Psoas muscle (tissue), 8 donors: ENCODE results near the gene PTPRD. TPM values are rescaled to one million over a fixed set of nuclear protein-coding genes. Genes with fewer than 3 reads are reported as not detected.

Experiments used
- ATAC-seq, 4 donors: fragments of 200-7000 bp; cut with Tn5 transposase; one replicate each; pipeline ENCODE4 v1.9.1; 2020; ENCODE audit warnings: moderate library complexity in 3 of 4, mild to moderate bottlenecking in 2 of 4
- DNase-seq, 2 donors: peaks; one replicate each; pipeline ENCODE4 v3.0.0-alpha.2; 2020
- H3K27ac ChIP-seq: fragments of 200-600 bp; one replicate; pipeline ENCODE4 v1.8.0; 2022
- H3K27me3 ChIP-seq, 3 donors: fragments of 200-600 bp in 1 of 3; one replicate each; pipeline versions ENCODE4 v1.6.1 to v1.8.0; 2013 to 2022; ENCODE audit warnings: low read length in 2 of 3, mild to moderate bottlenecking in 2 of 3, moderate library complexity in 1 of 3; ENCODE audit not compliant: insufficient read depth in 3 of 3
- H3K36me3 ChIP-seq, 2 donors: fragments of 200-600 bp in 1 of 2; one replicate each; pipeline versions ENCODE4 v1.6.1 to v1.8.0; 2013 to 2022; ENCODE audit warnings: low read depth in 1 of 2, mild to moderate bottlenecking in 1 of 2, moderate library complexity in 1 of 2; ENCODE audit not compliant: insufficient read depth in 1 of 2
- H3K4me1 ChIP-seq: fragments of 200-600 bp; one replicate; pipeline ENCODE4 v1.8.0; 2022
- H3K4me3 ChIP-seq: fragments of 200-600 bp; one replicate; pipeline ENCODE4 v1.8.0; 2022; ENCODE audit warnings: mild to moderate bottlenecking
- H3K9me3 ChIP-seq: fragments of 200-600 bp; one replicate; pipeline ENCODE4 v1.8.0; 2022
- WGBS, 3 donors: extraction: QIAGEN DNeasy Blood & Tissue Kit; methylation state at CpG; one replicate each; pipeline versions ENCODE4 v1.1.6 to v1.1.7; 2013; 5-methylcytosine and 5-hydroxymethylcytosine counted together
- intact Hi-C, 2 donors: fragments of 100-400 bp; cut with DNase I; formaldehyde crosslinking; loops; one replicate each; pipeline versions ENCODE4 v1.11.0 to v1.14.2; 2022
- polyA plus RNA-seq, 3 donors: library from polyadenylated mRNA; stranded (reverse); fragments of 200-250 nt; gene quantifications; one replicate each; pipeline ENCODE4 v1.2.3, GENCODE V29; 2013
- total RNA-seq, 4 donors: library from RNA; stranded (reverse); fragmentation: NEBNext Ultra II Directional in 2 of 4; extraction: Animal tissue kit (Norgen Biotek cat#: 25700) in 2 of 4; gene quantifications; one replicate each; pipeline versions ENCODE4 v1.2.1 to v1.2.4, GENCODE V29; 2021 to 2023
- TF ChIP-seq, protein P1 (sequence below): fragments of 200-600 bp; IDR thresholded peaks from one replicate; pipeline ENCODE4 v1.8.0; 2022; ENCODE audit warnings: antibody characterized with exemption
- donor health status: healthy with polysubstance abuse.
- donor health status: DM: no; HTN: no; CAD: no; lungs with moderate emphysema.
- donor health status: Bipolar disorder and iron deficiency.
- donor health status: healthy.
- donor health status: DM: yes; HTN: yes; CAD: no.
- donor health status: DM: no; HTN: no; CAD: no.
- donor health status: DM: no; HTN: no; CAD: no.
- donor health status: DM: yes; HTN: yes; CAD: no.

The PTPRD gene
- total and polyA plus RNA-seq, 7 donors: 0.44 to 3.1 (median 0.91) TPM

DNA sequence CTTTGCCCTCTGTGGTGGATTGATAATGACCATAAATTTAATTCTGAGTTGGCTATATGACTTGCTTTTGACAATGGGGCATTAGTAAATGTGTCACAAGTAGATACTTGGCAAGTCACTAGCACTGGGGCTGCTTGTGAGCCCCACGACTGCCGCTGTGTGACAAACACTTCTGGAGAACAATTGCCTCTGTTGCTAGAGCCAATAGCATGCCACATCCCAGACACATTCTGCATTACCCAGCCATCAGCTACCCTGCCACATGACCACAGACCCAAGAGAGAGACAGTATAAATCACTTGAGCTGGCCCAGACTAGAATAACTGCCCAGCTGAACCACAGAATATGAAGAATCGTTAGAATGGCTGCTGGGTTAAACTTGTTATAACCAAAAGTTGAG lies 2060.1 kb downstream of the PTPRD start:
- Histone ChIP-seq H3K27me3 (no peaks in the 10 kb centered on the region), H3K4me1 (no peaks in the 10 kb centered on the region), H3K4me3 (no peak overlapping the region), H3K36me3 (no peaks in the 10 kb centered on the region), H3K9me3 (no peaks in the 10 kb centered on the region), H3K27ac (no peak overlapping the region)
- intact Hi-C loops: no loop called here
- DNase-seq (no peak), ATAC-seq (no peak)
- TF ChIP-seq, protein P1, sequence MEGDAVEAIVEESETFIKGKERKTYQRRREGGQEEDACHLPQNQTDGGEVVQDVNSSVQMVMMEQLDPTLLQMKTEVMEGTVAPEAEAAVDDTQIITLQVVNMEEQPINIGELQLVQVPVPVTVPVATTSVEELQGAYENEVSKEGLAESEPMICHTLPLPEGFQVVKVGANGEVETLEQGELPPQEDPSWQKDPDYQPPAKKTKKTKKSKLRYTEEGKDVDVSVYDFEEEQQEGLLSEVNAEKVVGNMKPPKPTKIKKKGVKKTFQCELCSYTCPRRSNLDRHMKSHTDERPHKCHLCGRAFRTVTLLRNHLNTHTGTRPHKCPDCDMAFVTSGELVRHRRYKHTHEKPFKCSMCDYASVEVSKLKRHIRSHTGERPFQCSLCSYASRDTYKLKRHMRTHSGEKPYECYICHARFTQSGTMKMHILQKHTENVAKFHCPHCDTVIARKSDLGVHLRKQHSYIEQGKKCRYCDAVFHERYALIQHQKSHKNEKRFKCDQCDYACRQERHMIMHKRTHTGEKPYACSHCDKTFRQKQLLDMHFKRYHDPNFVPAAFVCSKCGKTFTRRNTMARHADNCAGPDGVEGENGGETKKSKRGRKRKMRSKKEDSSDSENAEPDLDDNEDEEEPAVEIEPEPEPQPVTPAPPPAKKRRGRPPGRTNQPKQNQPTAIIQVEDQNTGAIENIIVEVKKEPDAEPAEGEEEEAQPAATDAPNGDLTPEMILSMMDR: no peak
- 84 to 88% (median 86%) methylated on average over 3 of the region's 3 CpGs for WGBS, 3 donors

DNA sequence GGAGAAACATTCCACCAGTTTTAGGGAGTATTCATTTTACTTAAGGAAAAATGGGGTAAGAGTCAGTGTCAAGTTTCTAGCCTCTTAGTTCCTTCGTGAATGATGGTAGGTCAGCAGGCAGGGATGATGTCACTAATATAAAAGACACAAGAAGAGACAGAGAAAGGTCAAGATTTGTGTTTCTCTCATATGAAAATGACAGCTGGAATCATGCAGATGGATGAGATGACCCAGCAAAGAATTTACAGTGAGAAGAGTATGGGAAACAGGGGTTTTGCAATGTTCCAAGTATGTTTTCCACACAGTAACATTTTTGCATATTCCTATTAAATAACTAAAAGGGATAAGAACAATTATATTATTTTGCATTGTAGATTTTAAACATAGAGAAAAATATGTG lies 2063.6 kb downstream of the PTPRD start:
- intact Hi-C loops: no loop called here
- no peak for DNase-seq
- Histone ChIP-seq H3K4me3 (no peak overlapping the region), H3K9me3 (no peaks in the 10 kb centered on the region), H3K4me1 (no peaks in the 10 kb centered on the region), H3K27ac (no peak overlapping the region), H3K27me3 (no peaks in the 10 kb centered on the region), H3K36me3 (no peaks in the 10 kb centered on the region)
- WGBS, 3 donors: 55 to 65% (median 56%) methylated on average over 1 of the region's 1 CpG
- TF ChIP-seq, protein P1: no peak
- no peak for ATAC-seq

DNA sequence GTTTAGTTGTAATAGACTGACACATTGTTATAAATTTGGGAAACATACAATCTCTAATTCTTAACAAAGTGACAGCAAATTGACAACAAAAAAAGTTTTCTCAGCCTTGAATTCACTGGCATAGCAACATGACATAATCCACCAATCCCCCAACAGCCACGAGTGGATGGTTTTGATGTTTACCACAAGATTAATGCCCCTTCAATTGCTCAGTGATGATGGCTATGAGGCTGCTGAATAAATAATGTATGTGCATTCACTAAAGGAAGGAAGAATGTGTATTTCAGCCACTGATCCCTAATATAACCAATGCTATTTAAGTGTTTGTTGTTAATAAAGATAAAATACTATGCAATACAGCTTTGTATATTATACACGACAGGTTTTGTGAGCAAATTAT lies 2069.6 kb downstream of the PTPRD start:
- Histone ChIP-seq H3K9me3 (no peaks in the 10 kb centered on the region), H3K4me1 (no peaks in the 10 kb centered on the region), H3K27ac (no peak overlapping the region), H3K36me3 (no peaks in the 10 kb centered on the region), H3K27me3 (no peaks in the 10 kb centered on the region), H3K4me3 (no peak overlapping the region)
- TF ChIP-seq, protein P1: no peak
- no peak for ATAC-seq
- intact Hi-C loops: loop anchor here in 1 of 2 donors (5.0 kb wide), 1 partner anchor 414 kb away; no protein-coding TSS in a partner anchor
- 54 to 68% (median 57%) methylated on average over 2 of the region's 2 CpGs for WGBS, 3 donors
- no peak for DNase-seq

DNA sequence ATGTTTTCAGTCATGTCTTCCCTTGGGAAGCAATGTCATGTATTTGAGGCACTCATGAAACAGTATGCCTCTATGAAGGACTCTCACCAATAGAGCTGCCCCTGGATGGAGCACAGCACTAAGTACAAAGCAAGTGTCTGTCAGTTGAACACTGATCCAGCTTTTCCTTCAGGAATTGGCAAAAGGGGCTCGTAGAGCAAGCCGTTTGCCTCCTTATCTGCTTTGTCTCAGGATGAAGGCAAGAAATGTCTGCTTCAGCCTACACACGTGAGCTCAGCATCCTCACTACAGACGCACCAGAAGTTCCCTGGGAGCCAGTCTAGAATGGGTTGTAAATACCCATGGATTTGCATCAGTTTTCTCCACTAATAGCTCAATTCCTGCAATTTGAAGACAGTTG lies 2070.3 kb downstream of the PTPRD start:
- ATAC-seq (no peak), DNase-seq (no peak)
- WGBS, 3 donors: 71 to 80% (median 74%) methylated on average over 4 of the region's 4 CpGs
- H3K4me3 ChIP-seq: no peak overlapping the region
- H3K27ac ChIP-seq: no peak overlapping the region
- no peaks in the 10 kb centered on the region for H3K36me3 ChIP-seq
- no peaks in the 10 kb centered on the region for H3K9me3 ChIP-seq
- TF ChIP-seq, protein P1: no peak
- no peaks in the 10 kb centered on the region for H3K27me3 ChIP-seq
- no peaks in the 10 kb centered on the region for H3K4me1 ChIP-seq
- intact Hi-C loops: loop anchor here in 1 of 2 donors (5.0 kb wide), 1 partner anchor 415 kb away; no protein-coding TSS in a partner anchor

DNA sequence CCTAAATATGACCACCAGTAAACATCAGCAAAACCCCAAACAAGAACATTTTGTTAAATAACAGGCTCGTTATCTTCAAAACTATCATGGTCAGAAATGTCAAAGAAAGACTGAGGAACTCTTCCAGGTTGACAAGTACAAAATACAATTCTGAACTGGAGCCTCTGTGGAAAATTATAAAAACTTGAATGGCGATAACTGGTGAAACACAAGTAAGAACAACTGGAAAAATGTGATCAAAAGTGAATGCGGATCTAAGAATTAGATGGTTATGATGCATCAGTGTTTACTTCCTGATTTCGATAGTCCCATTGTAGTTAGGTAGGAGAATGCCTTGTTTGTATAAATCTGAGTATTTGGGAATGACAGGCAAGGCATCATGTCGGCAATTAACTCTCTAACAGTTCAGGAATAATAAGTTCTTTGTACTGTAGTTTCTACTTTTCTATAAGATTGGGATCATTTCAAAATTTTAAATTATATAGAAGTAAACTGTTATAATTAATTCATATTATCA lies 2073.1 kb downstream of the PTPRD start:
- WGBS, 3 donors: 89 to 93% (median 89%) methylated on average over 5 of the region's 5 CpGs
- H3K4me1 ChIP-seq: no peaks in the 10 kb centered on the region
- H3K9me3 ChIP-seq: no peaks in the 10 kb centered on the region
- TF ChIP-seq, protein P1: no peak
- H3K27ac ChIP-seq: no peak overlapping the region
- H3K4me3 ChIP-seq: no peak overlapping the region
- ATAC-seq (no peak), DNase-seq (no peak)
- intact Hi-C loops: loop anchor here in 1 of 2 donors (5.0 kb wide), 1 partner anchor 418 kb away; no protein-coding TSS in a partner anchor
- H3K36me3 ChIP-seq: no peaks in the 10 kb centered on the region
- no peaks in the 10 kb centered on the region for H3K27me3 ChIP-seq
